Heart left ventricle (tissue), 13 donors: ENCODE data around the gene ASXL3.

Source experiments
- CTCF ChIP-seq, 12 donors: fragments of 200-600 bp; sonication (generic) in 4 of 12; IDR thresholded peaks; one replicate each; pipeline versions ENCODE4 v1.5.0 to v1.8.0; 2018 to 2022; ENCODE audit warnings: antibody characterized with exemption in 12 of 12, mild to moderate bottlenecking in 5 of 12
- POLR2A ChIP-seq, 2 donors: fragments of 450-650 bp; IDR thresholded peaks; one replicate each; pipeline ENCODE4 v1.6.1; 2017; ENCODE audit warnings: antibody characterized with exemption in 2 of 2, mild to moderate bottlenecking in 2 of 2, moderate library complexity in 2 of 2
- donor health status: ischemic (EF 13 %, LVEDD 7.1; RV severe dilation, severe dysfunction).
- donor health status: DM: no; HTN: yes; CAD: no.
- donor health status: DM: no; HTN: no; CAD: no.
- donor health status: ischemic (EF 25% LVEDD 6.9; RV normal size, moderate dysfunction).
- donor health status: ischemic (EF 25% LVEDD 5.7; RV mildly dilated, moderate dysfunction).
- donor health status: ischemic (EF 35%, LVEDD 5.7; RV mildly dilated, moderate dysfunction).
- donor health status: nonischemic (EF 11% LVEDD 7.7; RV severe dilation, severe dysfunction).
- donor health status: DM: yes; HTN: yes; CAD: no.
- donor health status: PGD.
- donor health status: ischemic (EF 29% LVEDD 5.4; RV normal size, mild dysfunction).
- donor health status: nonischemic (EF 23%, LVEDD 6.1; RV moderate dilation, normal function).

GRCh38 chr18:33652635-33653034 is 74.6 kb downstream of the ASXL3 start:
- TF ChIP-seq CTCF (IDR thresholded peaks at IDR 0.05) (no peak), POLR2A (IDR thresholded peaks at IDR 0.05) (no peak)
